ENCODE data around the gene PKNOX2. TPM values are rescaled to one million over a fixed set of nuclear protein-coding genes. Genes with fewer than 3 reads are reported as not detected.

PKNOX2 gene
- total RNA-seq (2014; rRNA removed; shearing (Covaris generic); ENCODE audit: low replicate concordance): 0.94 and 15.3 TPM in 2 replicates

GRCh38 chr11:125164422-125165110, at the start of gene PKNOX2:
PKNOX2 (plus strand) TSS chr11:125164751; CDS start chr11:125351306, 186,555 bp downstream.
- Histone ChIP-seq H3K27me3 (no peaks in the 10 kb centered on the region), H3K9me3 (no peaks in the 10 kb centered on the region), H3K36me3 (peaks cover 7% of the 10 kb centered on the region), H3K4me3 (peak within 1 kb of the TSS; percentile 84)
- peak; percentile 86 for DNase-seq

DNA sequence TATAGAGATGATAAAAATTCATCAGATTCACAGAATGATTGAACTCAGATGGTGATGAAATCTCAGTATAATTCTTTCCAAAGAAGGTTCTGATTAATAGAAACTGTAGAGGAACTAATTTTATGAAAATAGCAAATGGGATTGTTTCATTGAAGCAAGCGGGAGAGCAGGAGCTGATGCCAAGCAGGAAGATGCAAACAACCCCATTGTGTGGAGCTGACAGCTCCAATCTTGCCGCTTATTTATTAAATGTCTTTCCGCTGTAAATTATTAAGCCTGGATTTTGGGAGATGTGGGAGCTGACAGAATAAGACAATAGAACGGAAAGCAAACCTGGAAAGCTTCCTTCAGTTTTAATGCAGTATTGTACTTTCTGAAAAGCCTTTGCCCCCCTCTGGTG, 47.1 kb upstream of the PKNOX2 start:
- Histone ChIP-seq H3K27me3 (no peaks in the 10 kb centered on the region), H3K36me3 (no peaks in the 10 kb centered on the region), H3K9me3 (no peaks in the 10 kb centered on the region), H3K4me3 (no peak overlapping the region)
- DNase-seq: no peak

DNA sequence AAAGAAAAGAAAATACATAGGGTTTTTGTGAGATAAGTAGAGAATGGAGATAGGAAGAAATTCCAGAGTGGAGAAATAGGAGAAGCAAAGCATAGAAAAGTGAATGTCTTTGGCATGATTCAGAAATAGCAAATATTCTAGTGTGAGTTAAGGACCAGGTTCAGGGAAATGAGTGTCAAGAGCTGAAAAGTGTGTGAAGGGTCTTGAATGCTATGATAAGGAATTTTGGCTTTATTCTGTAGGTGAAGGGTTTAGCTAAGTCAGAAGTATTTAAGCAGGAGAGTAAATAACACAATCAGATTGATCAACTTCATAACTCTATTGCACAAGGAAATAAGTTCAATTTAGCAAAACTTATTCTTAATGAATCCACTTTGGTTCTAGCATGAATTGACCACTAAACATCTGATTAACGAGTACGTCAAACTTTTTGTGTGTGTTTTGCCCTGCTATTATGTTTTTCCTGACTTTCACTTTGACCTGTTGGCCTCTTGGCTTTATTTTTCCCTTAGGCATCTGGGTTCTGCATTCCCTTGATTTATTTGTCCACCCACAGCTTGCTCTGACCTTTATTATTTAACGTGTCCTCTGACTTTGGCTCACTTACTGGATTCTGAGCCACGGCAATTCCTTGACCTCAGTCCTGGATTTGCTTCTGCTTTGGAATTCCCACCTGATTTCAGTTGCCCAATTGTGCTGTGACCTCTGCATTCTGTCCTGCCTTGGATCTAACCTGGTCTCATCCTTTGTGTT, 41.2 kb upstream of the PKNOX2 start:
- Histone ChIP-seq H3K36me3 (no peaks in the 10 kb centered on the region), H3K27me3 (no peaks in the 10 kb centered on the region), H3K9me3 (no peaks in the 10 kb centered on the region), H3K4me3 (no peak overlapping the region)
- no peak for DNase-seq

- DNase-seq: peak; percentile 46
- Histone ChIP-seq H3K4me3 (no peak overlapping the region), H3K36me3 (no peaks in the 10 kb centered on the region), H3K27me3 (no peaks in the 10 kb centered on the region), H3K9me3 (no peaks in the 10 kb centered on the region)
Measured at GRCh38 chr11:125123947-125124617, 40.5 kb upstream of the PKNOX2 start.

DNA sequence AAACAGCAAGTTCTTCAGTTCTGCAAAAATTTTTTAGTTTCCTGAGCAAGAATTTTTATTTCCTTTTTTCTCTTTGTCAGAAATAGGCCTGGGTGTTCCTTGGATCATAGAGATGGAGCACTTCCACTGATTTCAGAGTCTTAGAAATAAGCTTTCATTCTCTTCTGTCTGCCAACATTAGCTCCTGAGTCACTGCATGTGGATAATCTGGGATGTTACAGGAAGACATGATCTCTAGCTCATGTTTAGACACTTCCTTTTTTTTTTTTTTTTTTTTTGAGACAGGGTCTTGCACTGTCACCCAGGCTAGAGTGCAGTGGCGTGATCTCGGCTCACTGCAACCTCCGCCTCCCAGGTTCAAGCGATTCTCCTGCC, 39.9 kb upstream of the PKNOX2 start:
- no peaks in the 10 kb centered on the region for H3K27me3 ChIP-seq
- DNase-seq: no peak
- H3K4me3 ChIP-seq: no peak overlapping the region
- no peaks in the 10 kb centered on the region for H3K9me3 ChIP-seq
- no peaks in the 10 kb centered on the region for H3K36me3 ChIP-seq

GRCh38 chr11:125128450-125128849, 36.1 kb upstream of the PKNOX2 start:
- H3K36me3 ChIP-seq: no peaks in the 10 kb centered on the region
- no peaks in the 10 kb centered on the region for H3K9me3 ChIP-seq
- peak; percentile 61 for DNase-seq
- H3K4me3 ChIP-seq: peak overlapping the region; percentile 5; the same call in 1 of the 2 replicates
- H3K27me3 ChIP-seq: no peaks in the 10 kb centered on the region

GRCh38 chr11:125129316-125129993, 35.1 kb upstream of the PKNOX2 start:
- no peak overlapping the region; the same call in none of the 2 replicates for H3K4me3 ChIP-seq
- H3K27me3 ChIP-seq: no peaks in the 10 kb centered on the region
- H3K9me3 ChIP-seq: no peaks in the 10 kb centered on the region
- H3K36me3 ChIP-seq: no peaks in the 10 kb centered on the region
- DNase-seq: peak; percentile 12

DNA sequence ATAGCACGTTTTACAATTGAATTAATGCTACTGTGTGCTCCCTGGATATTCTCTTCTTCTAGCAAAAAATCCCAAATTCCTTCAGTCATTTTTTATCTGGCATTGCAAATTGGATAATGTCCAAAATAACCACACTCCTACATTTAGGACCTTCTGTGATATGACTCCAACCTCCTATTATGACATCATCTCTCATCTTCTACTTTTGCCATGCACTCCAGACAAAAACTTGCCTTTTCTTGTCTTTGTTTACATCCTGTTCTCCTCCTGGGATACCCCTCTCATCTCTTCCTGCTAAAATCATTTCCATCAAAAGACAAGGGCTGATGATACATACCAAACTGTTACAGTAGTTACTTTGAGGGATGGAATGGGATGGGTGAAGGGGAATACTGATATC, 32.5 kb upstream of the PKNOX2 start:
- H3K27me3 ChIP-seq: no peaks in the 10 kb centered on the region
- DNase-seq: no peak
- no peak overlapping the region for H3K4me3 ChIP-seq
- H3K9me3 ChIP-seq: no peaks in the 10 kb centered on the region
- no peaks in the 10 kb centered on the region for H3K36me3 ChIP-seq

DNA sequence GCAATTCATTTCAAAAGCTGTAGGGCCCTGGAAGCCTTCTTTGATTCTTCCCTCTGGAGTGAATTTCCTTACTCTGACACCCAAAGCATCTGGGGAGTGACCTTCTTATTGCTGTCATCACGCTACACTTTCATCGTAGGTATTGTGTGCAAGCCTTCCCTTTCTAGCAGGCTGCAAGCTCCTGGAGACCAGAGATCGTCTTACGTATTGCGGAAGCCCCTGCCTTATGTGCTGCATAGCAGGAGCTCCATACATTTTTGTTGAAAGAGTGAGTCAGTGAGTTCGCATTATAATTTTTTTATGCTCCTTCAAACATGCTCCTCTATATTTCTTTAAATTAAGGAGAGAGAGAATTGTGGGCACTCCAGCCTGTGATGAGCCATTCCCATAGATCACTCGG, 32.0 kb upstream of the PKNOX2 start:
- no peaks in the 10 kb centered on the region for H3K9me3 ChIP-seq
- no peak for DNase-seq
- H3K36me3 ChIP-seq: no peaks in the 10 kb centered on the region
- no peaks in the 10 kb centered on the region for H3K27me3 ChIP-seq
- no peak overlapping the region for H3K4me3 ChIP-seq

- DNase-seq: no peak
- no peaks in the 10 kb centered on the region for H3K9me3 ChIP-seq
- no peaks in the 10 kb centered on the region for H3K27me3 ChIP-seq
- H3K36me3 ChIP-seq: no peaks in the 10 kb centered on the region
- H3K4me3 ChIP-seq: no peak overlapping the region
Measured at GRCh38 chr11:125136001-125136400, 28.6 kb upstream of the PKNOX2 start.

- DNase-seq: no peak
- H3K4me3 ChIP-seq: no peak overlapping the region
- no peaks in the 10 kb centered on the region for H3K9me3 ChIP-seq
- H3K36me3 ChIP-seq: no peaks in the 10 kb centered on the region
- H3K27me3 ChIP-seq: no peaks in the 10 kb centered on the region
Measured at GRCh38 chr11:125138966-125139365, 25.6 kb upstream of the PKNOX2 start.

GRCh38 chr11:125139778-125140177, 24.8 kb upstream of the PKNOX2 start:
- no peak for DNase-seq
- Histone ChIP-seq H3K4me3 (no peak overlapping the region), H3K27me3 (no peaks in the 10 kb centered on the region), H3K9me3 (no peaks in the 10 kb centered on the region), H3K36me3 (no peaks in the 10 kb centered on the region)

DNA sequence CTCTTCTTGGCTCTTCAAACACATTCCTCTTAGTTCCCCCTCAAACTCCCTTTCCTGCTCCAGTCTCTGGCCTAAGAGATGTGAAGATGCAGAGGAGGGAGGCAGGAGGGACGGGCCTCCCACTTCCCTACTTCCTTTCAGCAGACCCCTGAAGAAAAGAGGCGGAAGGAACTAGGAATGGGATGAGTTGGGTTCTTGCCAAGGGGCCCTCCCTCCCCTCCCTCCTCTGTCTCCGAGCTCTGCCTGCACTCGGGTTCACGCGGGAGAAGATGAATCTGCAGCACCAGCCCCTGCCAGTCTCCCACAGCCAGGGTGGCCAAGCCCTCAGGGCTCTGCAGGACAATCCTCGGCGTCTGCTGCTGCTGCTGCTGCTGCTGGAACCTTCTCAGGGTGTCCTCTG, 24.3 kb upstream of the PKNOX2 start:
- Histone ChIP-seq H3K4me3 (no peak overlapping the region), H3K36me3 (no peaks in the 10 kb centered on the region), H3K27me3 (no peaks in the 10 kb centered on the region), H3K9me3 (no peaks in the 10 kb centered on the region)
- DNase-seq: no peak

DNA sequence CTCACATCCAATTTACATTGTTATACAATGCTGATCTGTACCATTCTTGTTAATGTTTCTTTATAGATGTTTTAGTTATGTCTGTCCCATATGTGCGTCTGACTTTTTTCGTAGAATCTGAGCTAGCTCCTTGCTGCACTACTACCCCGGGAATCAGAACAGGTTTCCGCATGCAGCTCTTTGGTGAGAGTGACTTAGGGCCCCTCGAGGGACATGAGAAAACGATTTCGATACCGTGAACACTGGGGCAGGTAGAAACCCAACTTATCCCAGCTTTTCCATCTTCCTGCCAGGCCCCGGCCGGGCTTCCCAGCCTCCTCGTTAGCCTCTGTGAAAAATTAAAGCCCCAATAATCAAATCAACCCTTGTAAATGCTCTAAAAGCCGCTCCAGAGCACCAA, 23.4 kb upstream of the PKNOX2 start:
- Histone ChIP-seq H3K27me3 (no peaks in the 10 kb centered on the region), H3K4me3 (no peak overlapping the region), H3K36me3 (no peaks in the 10 kb centered on the region), H3K9me3 (no peaks in the 10 kb centered on the region)
- DNase-seq: no peak

- peak; percentile 53 for DNase-seq
- Histone ChIP-seq H3K36me3 (no peaks in the 10 kb centered on the region), H3K9me3 (no peaks in the 10 kb centered on the region), H3K4me3 (no peak overlapping the region), H3K27me3 (no peaks in the 10 kb centered on the region)
Measured at GRCh38 chr11:125141686-125142535, 22.6 kb upstream of the PKNOX2 start.

DNA sequence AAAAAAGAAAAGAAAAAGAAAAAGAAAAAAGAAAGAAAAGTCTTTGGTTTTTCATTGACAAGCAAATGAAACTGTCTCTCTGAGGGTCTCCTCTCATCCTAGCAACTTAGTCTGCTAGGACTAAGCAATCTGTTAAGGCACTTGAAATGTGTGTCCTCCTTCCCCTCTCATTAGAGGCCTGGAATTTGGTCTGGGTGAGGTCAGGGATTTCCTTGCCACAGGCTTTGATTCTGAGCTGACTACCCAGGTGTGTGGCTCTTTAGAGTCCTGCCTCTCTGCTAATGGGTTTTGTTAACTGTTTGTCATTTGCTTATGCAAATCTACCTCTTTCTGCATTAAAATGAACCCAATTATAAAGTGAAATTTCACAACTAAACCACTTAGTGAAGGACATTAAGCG, 18.3 kb upstream of the PKNOX2 start:
- no peaks in the 10 kb centered on the region for H3K27me3 ChIP-seq
- no peak overlapping the region for H3K4me3 ChIP-seq
- no peaks in the 10 kb centered on the region for H3K9me3 ChIP-seq
- no peak for DNase-seq
- H3K36me3 ChIP-seq: no peaks in the 10 kb centered on the region
